IMR-90 (cell line): Measurements from ENCODE around the gene KIF1A. TPM values are rescaled to one million over a fixed set of nuclear protein-coding genes. Genes with fewer than 3 reads are reported as not detected.

ENCODE experiments used
- ATAC-seq: fragments of 200-7000 bp; cut with Tn5 transposase; 2 replicates; pipeline ENCODE4 v1.9.1; 2020; ENCODE audit warnings: low read depth, mild to moderate bottlenecking, moderate library complexity
- BruUV-seq: library from RNA; stranded (reverse); fragments of 400-500 nt; replicated peaks from 2 replicates; lab custom pipeline; 2021; lab: Mats Ljungman, UMichigan
- CTCF ChIA-PET: fragments of 300-600 bp; formaldehyde crosslinking; extraction: SDS; loops from one replicate; lab custom pipeline; 2021; ENCODE audit warnings: antibody characterized with exemption; lab: Yijun Ruan, JAX
- POLR2A ChIA-PET: fragments of 300-600 bp; sonication (Branson Sonifier 250); formaldehyde crosslinking; loops from one replicate; lab custom pipeline; 2022; ENCODE audit warnings: antibody characterized with exemption; ENCODE audit not compliant: unreplicated experiment; lab: Charles Lee
- DNase-seq: peaks from one replicate; pipeline ENCODE4 v3.0.0; 2013
- H2AFZ ChIP-seq: replicated peaks from 2 replicates; pipeline ENCODE3; 2013; ENCODE audit warnings: low read length, mild to moderate bottlenecking; ENCODE audit not compliant: poor library complexity
- H2AK5ac ChIP-seq: 2 replicates; pipeline ENCODE4 v1.6.1; 2013; ENCODE audit warnings: low read depth, low read length, inconsistent platforms
- H2AK9ac ChIP-seq: replicated peaks from 2 replicates; pipeline ENCODE3; 2013; ENCODE audit warnings: mild to moderate bottlenecking, low read depth, low read length, moderate library complexity; ENCODE audit not compliant: poor library complexity
- H2BK120ac ChIP-seq: 2 replicates; pipeline ENCODE4 v1.6.1; 2013; ENCODE audit warnings: low read depth, low read length, inconsistent platforms
- H2BK15ac ChIP-seq: 3 replicates; pipeline ENCODE4 v1.6.1; 2013; ENCODE audit warnings: low read depth, low read length, inconsistent platforms
- H2BK20ac ChIP-seq: 2 replicates; pipeline ENCODE4 v1.6.1; 2013; ENCODE audit warnings: low read depth, mild to moderate bottlenecking, inconsistent platforms, low read length, moderate library complexity
- H2BK5ac ChIP-seq: 2 replicates; pipeline ENCODE4 v1.6.1; 2013; ENCODE audit warnings: mild to moderate bottlenecking, low read depth, low read length, inconsistent platforms; ENCODE audit not compliant: poor library complexity, severe bottlenecking
- H3K14ac ChIP-seq: replicated peaks from 2 replicates; pipeline ENCODE4 v1.6.1; 2013; ENCODE audit warnings: low read depth, low read length, inconsistent platforms
- H3K18ac ChIP-seq: 2 replicates; pipeline ENCODE4 v1.6.1; 2013; ENCODE audit warnings: low read depth, low read length, control low read depth
- H3K23ac ChIP-seq: 2 replicates; pipeline ENCODE4 v1.6.1; 2013; ENCODE audit warnings: low read depth, low read length, inconsistent platforms
- H3K27ac ChIP-seq: 2 replicates; pipeline ENCODE4 v1.5.1; 2013; ENCODE audit warnings: mild to moderate bottlenecking, control low read depth, low read length; ENCODE audit not compliant: insufficient read depth
- H3K27me3 ChIP-seq: 2 replicates; pipeline ENCODE4 v1.6.1; 2013; ENCODE audit warnings: low read length; ENCODE audit not compliant: control insufficient read depth, insufficient read depth
- H3K36me3 ChIP-seq: 2 replicates; pipeline ENCODE4 v1.6.1; 2013; ENCODE audit warnings: low read length, mixed read lengths; ENCODE audit not compliant: control insufficient read depth, insufficient read depth
- H3K4ac ChIP-seq: 2 replicates; pipeline ENCODE4 v1.6.1; 2013; ENCODE audit warnings: low read depth, low read length, inconsistent platforms
- H3K4me1 ChIP-seq: 2 replicates; pipeline ENCODE4 v1.6.1; 2013; ENCODE audit warnings: low read length, mixed read lengths; ENCODE audit not compliant: control insufficient read depth, insufficient read depth
- H3K4me2 ChIP-seq: 2 replicates; pipeline ENCODE4 v1.6.1; 2013; ENCODE audit warnings: low read depth, mild to moderate bottlenecking, control low read depth, low read length, moderate library complexity
- H3K4me3 ChIP-seq: 2 replicates; pipeline ENCODE4 v1.5.1; 2013; ENCODE audit warnings: low read depth, mild to moderate bottlenecking, control low read depth, low read length, moderate library complexity; ENCODE audit not compliant: insufficient read depth
- H3K56ac ChIP-seq: 2 replicates; pipeline ENCODE4 v1.6.1; 2013; ENCODE audit warnings: low read length, inconsistent platforms; ENCODE audit not compliant: insufficient read depth; ENCODE audit errors: extremely low read depth
- H3K79me1 ChIP-seq, 2 experiments: 2 replicates each; pipeline ENCODE4 v1.6.1; 2013; ENCODE audit warnings: low read length in 2 of 2, inconsistent platforms in 1 of 2, low read depth in 1 of 2
- H3K9ac ChIP-seq: 2 replicates; pipeline ENCODE4 v1.6.1; 2013; ENCODE audit warnings: low read depth, low read length, control low read depth
- H3K9me1 ChIP-seq: 2 replicates; pipeline ENCODE4 v1.6.1; 2013; ENCODE audit warnings: low read length, inconsistent platforms; ENCODE audit not compliant: insufficient read depth
- H3K9me3 ChIP-seq: 2 replicates; pipeline ENCODE4 v1.6.1; 2013; ENCODE audit warnings: low read length; ENCODE audit not compliant: control insufficient read depth, insufficient read depth
- H4K20me1 ChIP-seq: 2 replicates; pipeline ENCODE4 v1.6.1; 2013; ENCODE audit warnings: low read length, inconsistent platforms; ENCODE audit not compliant: insufficient read depth
- H4K5ac ChIP-seq: 2 replicates; pipeline ENCODE4 v1.6.1; 2013; ENCODE audit warnings: mild to moderate bottlenecking, low read depth, low read length, control low read depth
- H4K8ac ChIP-seq, 2 experiments: 2 replicates each; pipeline ENCODE4 v1.6.1; 2013; ENCODE audit warnings: low read depth in 2 of 2, low read length in 2 of 2, control low read depth in 1 of 2, inconsistent platforms in 1 of 2
- H4K91ac ChIP-seq: 2 replicates; pipeline ENCODE4 v1.6.1; 2013; ENCODE audit warnings: low read depth, low read length, inconsistent platforms; ENCODE audit not compliant: insufficient read depth
- BHLHE40 ChIP-seq: fragments of 150-350 bp; IDR thresholded peaks from 2 replicates; pipeline ENCODE4 v1.6.1; 2016; ENCODE audit warnings: mild to moderate bottlenecking, low read depth, low read length
- RCOR1 ChIP-seq: IDR thresholded peaks from 2 replicates; pipeline ENCODE4 v1.6.1; 2012; ENCODE audit warnings: mild to moderate bottlenecking, low read length, improper control_type of control experiment; ENCODE audit not compliant: insufficient replicate concordance
- RFX5 ChIP-seq: IDR thresholded peaks from 2 replicates; pipeline ENCODE4 v1.8.0; 2012; ENCODE audit warnings: low read depth, mild to moderate bottlenecking, low read length, moderate library complexity
- WGBS, 2 experiments: methylation state at CpG; one replicate each; pipeline versions ENCODE4 v1.1.5 to v1.1.7; 2013; ENCODE audit warnings: missing lambda C conversion rate in 2 of 2; ENCODE audit not compliant: insufficient read length in 1 of 2; ENCODE audit errors: extremely low coverage in 2 of 2; 5-methylcytosine and 5-hydroxymethylcytosine counted together
- dilution Hi-C: fragments of 300-500 bp; cut with HindIII; formaldehyde crosslinking; loops from one replicate; pipeline ENCODE4 v1.14.3; 2018; ENCODE audit warnings: low sequenced_read_pairs; ENCODE audit not compliant: unreplicated experiment
- in situ Hi-C: fragments of 300-500 bp; cut with MboI; formaldehyde crosslinking; loops from 3 replicates; pipeline ENCODE4 v1.14.3; 2019; ENCODE audit warnings: low sequenced_read_pairs, inconsistent platforms, mixed read lengths
- intact Hi-C: fragments of 100-400 bp; cut with micrococcal nuclease; formaldehyde crosslinking; loops from 2 replicates; pipeline ENCODE4 v1.10.0; 2022
- polyA plus RNA-seq, 3 experiments: library from polyadenylated mRNA; depleted of rRNA; stranded (reverse); fragments of >200 nt; gene quantifications; 2 replicates each; pipeline ENCODE4 v1.2.3, GENCODE V29; 2012; ENCODE audit warnings: low replicate concordance in 1 of 3
- total RNA-seq: library from RNA; depleted of rRNA; stranded (reverse); fragments of >200 nt; gene quantifications from 2 replicates; pipeline ENCODE4 v1.2.3, GENCODE V29; 2012
- TF ChIP-seq, protein P1 (sequence below): fragments of 150-350 bp; IDR thresholded peaks from 2 replicates; pipeline ENCODE4 v1.6.1; 2016; ENCODE audit warnings: low read depth, mild to moderate bottlenecking, low read length, moderate library complexity, borderline replicate concordance

KIF1A gene
- total and polyA plus RNA-seq, 2 of the 4 experiments (the other 2 are of a cell fraction), result under 0.01 TPM; not detected in 1

DNA sequence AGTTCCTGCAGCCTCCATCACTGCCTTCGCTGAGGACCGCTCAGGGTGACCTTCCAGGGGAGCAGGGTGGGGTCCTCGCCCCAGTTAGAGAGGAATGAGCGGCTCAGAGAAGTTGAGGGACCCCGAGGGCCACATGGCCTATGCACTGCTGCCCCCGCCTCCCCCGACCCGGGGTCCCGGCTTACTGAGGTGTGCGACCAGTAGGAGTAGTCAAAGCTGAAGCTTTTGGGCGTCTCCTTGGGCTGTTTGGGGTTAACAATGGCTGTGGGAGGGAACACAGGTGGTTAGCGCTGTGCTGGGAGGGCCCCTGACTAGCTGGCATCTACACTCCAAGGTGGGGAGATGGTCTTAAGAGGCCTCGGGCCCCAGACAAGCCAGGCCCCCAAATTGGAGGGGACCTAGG is 31.0 kb downstream of the KIF1A start:
- H3K79me1 ChIP-seq, result no peaks in the 10 kb centered on the region
- dilution Hi-C loops, result no loop called here
- no peaks in the 10 kb centered on the region for H4K20me1 ChIP-seq
- H3K9me3 ChIP-seq, result no peaks in the 10 kb centered on the region
- intact Hi-C loops, result no loop called here
- no peaks in the 10 kb centered on the region for H3K4me1 ChIP-seq
- H2BK120ac ChIP-seq, result no peak overlapping the region
- no peak overlapping the region for H2AFZ ChIP-seq
- no peak for ATAC-seq
- WGBS, 2 experiments, result 74% methylated on average over 7 of the region's 13 CpGs; no CpG with 5 or more reads in 1 of the 2 experiments
- H3K9me1 ChIP-seq, result no peaks in the 10 kb centered on the region
- no peak overlapping the region for H4K8ac ChIP-seq
- DNase-seq, result no peak
- no peak overlapping the region for H3K56ac ChIP-seq
- H3K27ac ChIP-seq, result no peak overlapping the region
- H3K18ac ChIP-seq, result no peak overlapping the region
- no TSS peak for BruUV-seq
- H3K9ac ChIP-seq, result no peak overlapping the region
- H3K4me2 ChIP-seq, result no peak overlapping the region
- peaks cover 9% of the 10 kb centered on the region; the same call in 1 of the 2 replicates for H3K27me3 ChIP-seq
- H4K5ac ChIP-seq, result no peak overlapping the region
- no peak overlapping the region for H3K23ac ChIP-seq
- no peaks in the 10 kb centered on the region for H3K36me3 ChIP-seq
- no peak overlapping the region for H3K4ac ChIP-seq
- H3K4me3 ChIP-seq, result no peak overlapping the region
- H3K14ac ChIP-seq, result no peak overlapping the region
- CTCF ChIA-PET, result no interaction called here
- H2AK9ac ChIP-seq, result no peak overlapping the region
- no peak overlapping the region for H2AK5ac ChIP-seq
- in situ Hi-C loops, result no loop called here
- H2BK15ac ChIP-seq, result no peak overlapping the region
- no peak overlapping the region for H4K91ac ChIP-seq
- H2BK5ac ChIP-seq, result no peak overlapping the region
- TF ChIP-seq, protein P1, sequence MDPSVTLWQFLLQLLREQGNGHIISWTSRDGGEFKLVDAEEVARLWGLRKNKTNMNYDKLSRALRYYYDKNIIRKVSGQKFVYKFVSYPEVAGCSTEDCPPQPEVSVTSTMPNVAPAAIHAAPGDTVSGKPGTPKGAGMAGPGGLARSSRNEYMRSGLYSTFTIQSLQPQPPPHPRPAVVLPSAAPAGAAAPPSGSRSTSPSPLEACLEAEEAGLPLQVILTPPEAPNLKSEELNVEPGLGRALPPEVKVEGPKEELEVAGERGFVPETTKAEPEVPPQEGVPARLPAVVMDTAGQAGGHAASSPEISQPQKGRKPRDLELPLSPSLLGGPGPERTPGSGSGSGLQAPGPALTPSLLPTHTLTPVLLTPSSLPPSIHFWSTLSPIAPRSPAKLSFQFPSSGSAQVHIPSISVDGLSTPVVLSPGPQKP, result no peak
- no peak for TF ChIP-seq BHLHE40
- no peak for TF ChIP-seq RFX5
- no peak for TF ChIP-seq RCOR1
- H2BK20ac ChIP-seq, result no peak overlapping the region
- POLR2A ChIA-PET, result no interaction called here
